ENCODE measurements around the gene TRMU. TPM values are rescaled to one million over a fixed set of nuclear protein-coding genes. Genes with fewer than 3 reads are reported as not detected.

The TRMU gene
- total RNA-seq, 1 donor from 2014 or later: 70.6 TPM

DNA sequence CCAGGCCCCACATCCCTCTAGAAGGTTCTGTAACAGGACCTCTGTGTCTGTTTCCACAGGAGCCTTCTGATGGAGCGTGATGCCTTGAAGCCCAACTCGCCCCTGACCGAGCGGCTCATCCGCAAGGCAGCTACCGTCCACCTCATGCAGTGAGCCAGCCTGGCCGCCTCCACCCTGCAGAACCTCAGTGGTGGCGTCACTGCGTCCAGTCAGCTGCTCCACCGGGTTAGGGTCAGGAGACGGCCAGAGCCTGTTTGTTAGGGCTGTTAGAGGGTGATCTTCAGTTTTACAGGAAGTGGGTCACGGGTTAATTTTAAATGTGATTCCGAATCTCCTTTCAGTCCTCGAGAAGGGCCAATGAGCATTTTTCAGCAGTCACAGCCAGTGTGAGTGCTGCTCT lies 42.8 kb upstream of the TRMU start:
- H3K4me3 Mint-ChIP-seq: no peak overlapping the region
- no peak for DNase-seq (ENCODE audit: low spot score in 2 of 2, unreplicated experiment in 2 of 2)
- no peak overlapping the region for H3K27ac Mint-ChIP-seq
- peaks cover 12% of the 10 kb centered on the region for H3K36me3 Mint-ChIP-seq
- H3K9me3 Mint-ChIP-seq: no peaks in the 10 kb centered on the region
- TF ChIP-seq, protein P1, sequence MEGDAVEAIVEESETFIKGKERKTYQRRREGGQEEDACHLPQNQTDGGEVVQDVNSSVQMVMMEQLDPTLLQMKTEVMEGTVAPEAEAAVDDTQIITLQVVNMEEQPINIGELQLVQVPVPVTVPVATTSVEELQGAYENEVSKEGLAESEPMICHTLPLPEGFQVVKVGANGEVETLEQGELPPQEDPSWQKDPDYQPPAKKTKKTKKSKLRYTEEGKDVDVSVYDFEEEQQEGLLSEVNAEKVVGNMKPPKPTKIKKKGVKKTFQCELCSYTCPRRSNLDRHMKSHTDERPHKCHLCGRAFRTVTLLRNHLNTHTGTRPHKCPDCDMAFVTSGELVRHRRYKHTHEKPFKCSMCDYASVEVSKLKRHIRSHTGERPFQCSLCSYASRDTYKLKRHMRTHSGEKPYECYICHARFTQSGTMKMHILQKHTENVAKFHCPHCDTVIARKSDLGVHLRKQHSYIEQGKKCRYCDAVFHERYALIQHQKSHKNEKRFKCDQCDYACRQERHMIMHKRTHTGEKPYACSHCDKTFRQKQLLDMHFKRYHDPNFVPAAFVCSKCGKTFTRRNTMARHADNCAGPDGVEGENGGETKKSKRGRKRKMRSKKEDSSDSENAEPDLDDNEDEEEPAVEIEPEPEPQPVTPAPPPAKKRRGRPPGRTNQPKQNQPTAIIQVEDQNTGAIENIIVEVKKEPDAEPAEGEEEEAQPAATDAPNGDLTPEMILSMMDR (IDR thresholded peaks at IDR 0.05; ENCODE audit: unreplicated experiment): no peak
- peaks cover 18% of the 10 kb centered on the region for H3K4me1 Mint-ChIP-seq
- H3K27me3 Mint-ChIP-seq (ENCODE audit: low read depth): no peaks in the 10 kb centered on the region

DNA sequence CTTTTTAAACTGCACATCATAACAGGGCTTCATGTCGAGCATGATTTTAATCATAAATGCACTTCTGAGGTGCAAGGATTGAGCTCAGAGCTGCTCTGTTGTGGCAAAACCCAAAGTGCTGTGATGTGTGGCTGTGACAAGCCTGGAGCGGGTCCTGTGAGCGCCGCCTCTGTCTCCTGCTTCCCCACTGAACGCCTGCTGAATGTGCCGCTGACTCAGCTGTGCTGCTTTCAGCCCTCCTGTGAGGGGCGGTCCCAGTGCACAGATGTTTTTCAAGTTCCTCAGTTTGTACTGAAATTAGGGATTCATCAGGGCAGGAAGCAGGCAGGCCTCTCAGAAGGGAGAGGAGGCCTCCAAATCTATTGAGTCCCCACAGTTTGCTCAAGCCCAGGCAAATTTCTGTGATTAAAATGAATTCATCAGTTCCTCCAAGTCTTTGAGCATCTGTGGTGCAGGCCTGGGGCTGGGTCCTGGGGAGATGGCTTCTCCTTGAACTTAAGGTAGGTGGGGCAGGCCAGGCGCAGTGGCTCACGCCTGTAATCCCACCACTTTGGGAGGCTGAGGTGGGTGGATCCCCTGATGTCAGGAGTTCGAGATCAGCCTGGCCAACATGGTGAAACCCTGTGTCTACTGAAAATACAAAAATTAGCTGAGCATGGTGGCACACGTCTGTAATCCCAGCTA lies 41.8 kb upstream of the TRMU start:
- Mint-ChIP-seq H3K36me3 (peaks cover 14% of the 10 kb centered on the region), H3K27ac (no peak overlapping the region), H3K27me3 (ENCODE audit: low read depth) (no peaks in the 10 kb centered on the region), H3K4me3 (no peak overlapping the region), H3K4me1 (peaks cover 20% of the 10 kb centered on the region), H3K9me3 (no peaks in the 10 kb centered on the region)
- TF ChIP-seq, protein P1 (IDR thresholded peaks at IDR 0.05; ENCODE audit: unreplicated experiment): no peak
- no peak for DNase-seq (ENCODE audit: low spot score in 2 of 2, unreplicated experiment in 2 of 2)

DNA sequence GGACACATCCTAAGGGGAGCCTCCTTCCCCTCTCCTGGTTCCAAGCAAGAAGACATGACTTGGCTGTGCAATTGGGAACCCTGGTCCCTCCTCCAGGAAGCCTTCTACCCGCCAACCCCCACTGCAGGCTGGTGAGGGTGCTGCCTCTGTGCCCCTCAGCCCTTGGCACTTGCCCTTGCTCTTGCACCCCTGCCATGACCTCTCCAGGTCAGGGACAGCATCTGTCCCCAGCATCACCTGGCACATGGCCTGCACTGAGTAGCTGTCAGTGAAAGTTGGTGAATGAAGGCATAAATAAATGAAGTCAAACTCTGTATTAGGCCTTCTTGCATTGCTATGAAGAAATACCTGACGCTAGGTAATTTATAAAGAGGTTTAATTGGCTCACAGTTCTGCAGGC lies 40.7 kb upstream of the TRMU start:
- Mint-ChIP-seq H3K36me3 (peaks cover 16% of the 10 kb centered on the region), H3K4me3 (peak overlapping the region; percentile 36), H3K4me1 (peaks cover 29% of the 10 kb centered on the region), H3K9me3 (no peaks in the 10 kb centered on the region), H3K27ac (no peak overlapping the region), H3K27me3 (ENCODE audit: low read depth) (no peaks in the 10 kb centered on the region)
- DNase-seq (ENCODE audit: low spot score in 2 of 2, unreplicated experiment in 2 of 2): no peak
- TF ChIP-seq, protein P1 (IDR thresholded peaks at IDR 0.05; ENCODE audit: unreplicated experiment): no peak

DNA sequence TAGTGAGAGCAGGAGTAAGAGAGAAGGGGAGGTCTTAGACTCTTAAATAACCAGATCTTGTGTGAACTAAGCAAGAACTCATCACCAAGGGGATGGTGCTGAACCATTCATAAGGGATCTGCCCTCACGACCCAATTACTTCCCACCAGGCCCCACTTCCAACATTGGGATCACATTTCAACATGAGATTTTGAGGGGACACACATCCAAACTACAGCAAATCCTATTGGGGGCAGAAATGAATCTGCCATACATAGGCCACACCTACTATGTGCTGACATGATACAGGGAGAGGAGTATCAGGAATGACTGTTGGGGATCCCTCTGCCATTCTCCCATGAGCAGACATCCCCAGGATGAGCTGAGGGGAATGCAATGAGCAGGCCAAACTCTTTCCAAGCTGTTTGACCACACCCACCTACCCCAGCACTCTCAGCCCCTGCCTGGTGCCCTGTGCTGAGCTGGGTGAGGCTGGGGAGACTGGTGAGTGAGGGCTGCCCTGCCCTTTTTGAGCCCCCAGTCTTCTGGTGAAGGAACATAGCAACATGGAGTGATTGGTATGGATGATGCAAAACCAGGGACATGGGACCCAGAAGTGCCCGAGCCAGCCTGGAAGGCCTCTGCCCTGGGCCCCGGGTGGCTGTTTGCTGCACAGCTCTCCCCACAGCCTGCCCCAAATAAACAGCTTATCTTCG lies 40.1 kb upstream of the TRMU start:
- DNase-seq (ENCODE audit: low spot score in 2 of 2, unreplicated experiment in 2 of 2): no peak
- Mint-ChIP-seq H3K27me3 (ENCODE audit: low read depth) (no peaks in the 10 kb centered on the region), H3K36me3 (peaks cover 17% of the 10 kb centered on the region), H3K4me3 (peak overlapping the region; percentile 92), H3K4me1 (peaks cover 29% of the 10 kb centered on the region), H3K9me3 (no peaks in the 10 kb centered on the region), H3K27ac (peak overlapping the region; percentile 98)
- TF ChIP-seq, protein P1 (IDR thresholded peaks at IDR 0.05; ENCODE audit: unreplicated experiment): no peak

DNA sequence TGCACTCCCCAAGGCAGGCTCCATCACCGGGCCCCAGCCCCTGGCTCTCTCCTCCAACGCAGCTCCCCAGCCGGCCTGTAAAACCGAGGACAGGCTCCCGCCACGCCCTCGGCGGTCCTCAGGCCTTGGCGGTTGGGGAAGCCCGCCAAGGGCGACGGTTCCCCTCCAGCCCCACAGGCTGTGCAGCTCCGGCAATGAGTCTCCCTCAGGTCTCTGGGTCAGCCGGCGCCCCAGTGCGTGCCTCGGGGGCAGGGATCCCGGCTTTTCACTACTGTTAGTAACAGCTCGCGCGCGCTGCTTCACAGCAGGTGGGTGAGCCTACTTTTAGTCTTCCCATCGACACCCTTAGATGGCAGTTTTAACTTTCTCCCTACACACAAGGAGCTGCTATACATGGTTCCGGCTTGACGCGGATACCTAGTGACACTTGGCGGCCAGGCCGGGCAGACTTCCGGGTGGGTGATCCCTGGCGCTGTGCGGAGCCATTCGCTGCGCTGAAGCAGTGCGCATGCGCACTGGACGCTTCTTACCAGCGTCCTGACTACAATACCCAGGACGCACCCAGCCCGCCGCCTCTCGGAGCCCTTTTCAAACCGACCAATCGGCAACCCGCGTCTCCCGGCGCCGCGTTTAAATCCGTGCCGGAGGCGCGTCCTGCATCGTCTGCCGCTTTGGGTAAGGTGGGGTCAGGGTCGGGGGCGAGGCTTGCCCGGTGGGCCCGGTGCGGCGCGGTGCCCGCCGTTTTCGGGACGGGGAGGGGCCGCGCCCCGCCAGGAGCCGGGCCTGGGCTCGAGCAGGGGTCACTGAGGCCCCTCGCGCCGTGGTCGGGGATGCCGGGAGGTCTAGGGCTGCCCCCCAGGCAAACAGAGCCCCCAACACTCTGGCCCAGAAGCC lies 39.0 kb upstream of the TRMU start, which contains the start of gene GTSE1:
Gene GTSE1 (plus strand): TSS at position 614 of the 894 bp plus-strand sequence. CDS start 531 bp downstream, outside the sequence.
- TF ChIP-seq, protein P1 (IDR thresholded peaks at IDR 0.05; ENCODE audit: unreplicated experiment): no peak
- DNase-seq (ENCODE audit: low spot score in 2 of 2, unreplicated experiment in 2 of 2): peak; percentile 92 to 93
- Mint-ChIP-seq H3K4me1 (peaks cover 29% of the 10 kb centered on the region), H3K9me3 (no peaks in the 10 kb centered on the region), H3K27me3 (ENCODE audit: low read depth) (no peaks in the 10 kb centered on the region), H3K4me3 (peak within 1 kb of the TSS; percentile 92), H3K27ac (peak within 1 kb of the TSS; percentile 98), H3K36me3 (peaks cover 21% of the 10 kb centered on the region)

Measured in mesothelial cell of epicardium (in vitro differentiated cells).